Loucy (cell line): ENCODE measurements around the gene NDC1.

ENCODE experiments used
- H2AFZ ChIP-seq: fragments of 200-600 bp; sonication (generic); 2 replicates; pipeline ENCODE4 v1.6.0; 2016; ENCODE audit warnings: antibody characterized with exemption, mild to moderate bottlenecking, low read length, moderate library complexity
- H3F3A ChIP-seq: fragments of 200-600 bp; 2 replicates; pipeline ENCODE4 v1.6.0; 2016; ENCODE audit warnings: antibody characterized with exemption, low read depth, mild to moderate bottlenecking
- H3K27me3 ChIP-seq: fragments of 200-600 bp; sonication (generic); 2 replicates; pipeline ENCODE4 v1.6.1; 2014; ENCODE audit warnings: low read length, mild to moderate bottlenecking; ENCODE audit not compliant: insufficient read depth, poor library complexity, severe bottlenecking
- H3K36me3 ChIP-seq: fragments of 200-600 bp; sonication (generic); 2 replicates; pipeline ENCODE4 v1.6.1; 2016; ENCODE audit warnings: low read length; ENCODE audit not compliant: insufficient read depth
- H3K4me1 ChIP-seq: fragments of 200-600 bp; sonication (generic); 2 replicates; pipeline ENCODE4 v1.5.1; 2014; ENCODE audit warnings: low read length, mild to moderate bottlenecking; ENCODE audit not compliant: insufficient read depth, poor library complexity, severe bottlenecking
- H3K4me2 ChIP-seq: fragments of 200-600 bp; sonication (generic); 2 replicates; pipeline ENCODE4 v1.6.0; 2014; ENCODE audit warnings: antibody characterized with exemption, low read length, low read depth, mild to moderate bottlenecking; ENCODE audit not compliant: poor library complexity, severe bottlenecking
- H3K4me3 ChIP-seq: fragments of 200-600 bp; sonication (generic); 2 replicates; pipeline ENCODE4 v1.5.1; 2014; ENCODE audit warnings: low read length, mild to moderate bottlenecking, mixed read lengths; ENCODE audit not compliant: poor library complexity, severe bottlenecking
- H3K79me2 ChIP-seq: fragments of 200-600 bp; sonication (generic); 2 replicates; pipeline ENCODE4 v1.6.1; 2014; ENCODE audit warnings: low read length; ENCODE audit not compliant: insufficient read depth
- H3K9ac ChIP-seq: fragments of 200-600 bp; sonication (generic); 2 replicates; pipeline ENCODE4 v1.6.0; 2014; ENCODE audit warnings: mild to moderate bottlenecking, low read depth, low read length, moderate library complexity; ENCODE audit not compliant: poor library complexity, severe bottlenecking
- H3K9me2 ChIP-seq: fragments of 200-600 bp; sonication (generic); replicated peaks from 2 replicates; pipeline ENCODE4 v1.6.1; 2016; ENCODE audit warnings: low read depth, low read length, mixed read lengths
- H3K9me3 ChIP-seq: fragments of 200-600 bp; sonication (generic); 2 replicates; pipeline ENCODE4 v1.6.1; 2014; ENCODE audit warnings: mild to moderate bottlenecking, antibody characterized with exemption, low read length, low read depth; ENCODE audit not compliant: insufficient read depth
- H4K20me1 ChIP-seq: fragments of 200-600 bp; sonication (generic); 2 replicates; pipeline ENCODE4 v1.6.0; 2014; ENCODE audit warnings: antibody characterized with exemption, low read length, mild to moderate bottlenecking; ENCODE audit not compliant: insufficient read depth, poor library complexity, severe bottlenecking
- CTCF ChIP-seq: fragments of 200-600 bp; sonication (generic); conservative IDR thresholded peaks from 2 replicates; pipeline ENCODE4 v1.5.1; 2014; ENCODE audit warnings: mild to moderate bottlenecking, antibody characterized with exemption, low read length
- EZH2phosphoT487 ChIP-seq: fragments of 200-600 bp; IDR thresholded peaks from 2 replicates; pipeline ENCODE4 v1.6.1; 2018; ENCODE audit warnings: antibody characterized with exemption, mild to moderate bottlenecking, moderate library complexity, borderline replicate concordance

Gene NDC1

GRCh38 chr1:53835491-53835890 is 2.6 kb downstream of the NDC1 start:
- Histone ChIP-seq H2AFZ (no peak overlapping the region), H3K9me3 (no peaks in the 10 kb centered on the region), H3K4me1 (peaks cover 27% of the 10 kb centered on the region), H3K36me3 (no peaks in the 10 kb centered on the region), H4K20me1 (peaks cover 28% of the 10 kb centered on the region), H3K79me2 (peaks cover 61% of the 10 kb centered on the region), H3F3A (no peaks in the 10 kb centered on the region), H3K4me3 (peak overlapping the region; percentile 96), H3K9ac (peak overlapping the region; percentile 56), H3K9me2 (no peaks in the 10 kb centered on the region), H3K27me3 (peaks cover 4% of the 10 kb centered on the region), H3K4me2 (peak overlapping the region; percentile 70)
- TF ChIP-seq EZH2phosphoT487 (no peak), CTCF (no peak)

DNA sequence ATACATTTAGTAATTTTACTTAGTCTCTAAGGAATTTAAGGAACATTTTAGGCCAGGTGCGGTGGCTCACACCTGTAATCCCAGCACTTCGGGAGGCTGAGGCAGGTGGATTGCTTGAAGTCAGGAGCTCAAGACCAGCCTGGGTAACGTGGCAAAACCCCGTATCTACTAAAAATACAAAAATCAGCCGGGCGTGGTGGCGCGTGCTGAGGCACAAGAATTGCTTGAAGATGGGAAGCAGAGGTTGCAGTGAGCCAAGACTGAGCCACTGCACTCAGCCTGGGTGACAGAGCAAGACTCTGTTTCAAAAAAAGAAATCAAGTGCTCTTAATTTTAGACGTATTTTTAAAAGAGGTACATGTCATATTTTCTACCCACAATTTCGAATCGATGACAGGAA is 3.3 kb downstream of the NDC1 start:
- Histone ChIP-seq H3K9me2 (no peaks in the 10 kb centered on the region), H3K4me2 (peak overlapping the region; percentile 70), H3K9me3 (no peaks in the 10 kb centered on the region)

GRCh38 chr1:53833393-53833792 is 4.7 kb downstream of the NDC1 start:
- Histone ChIP-seq H3K4me3 (no peak overlapping the region), H3K4me1 (peaks cover 27% of the 10 kb centered on the region), H3K9me3 (no peaks in the 10 kb centered on the region), H3K79me2 (peaks cover 61% of the 10 kb centered on the region), H4K20me1 (peaks cover 28% of the 10 kb centered on the region), H3F3A (no peaks in the 10 kb centered on the region), H3K9me2 (no peaks in the 10 kb centered on the region), H3K36me3 (peaks cover 10% of the 10 kb centered on the region; the same call in 1 of the 2 replicates), H3K4me2 (peak overlapping the region; percentile 70), H3K9ac (no peak overlapping the region), H3K27me3 (peaks cover 4% of the 10 kb centered on the region), H2AFZ (no peak overlapping the region)
- TF ChIP-seq EZH2phosphoT487 (no peak), CTCF (no peak)

More for the DNA sequence above, 3.3 kb downstream of the NDC1 start:
- peaks cover 28% of the 10 kb centered on the region for H4K20me1 ChIP-seq
- H3K27me3 ChIP-seq = peaks cover 4% of the 10 kb centered on the region
- peak overlapping the region; percentile 56 for H3K9ac ChIP-seq
- peaks cover 61% of the 10 kb centered on the region for H3K79me2 ChIP-seq
- no peak overlapping the region for H2AFZ ChIP-seq
- H3K4me1 ChIP-seq = peaks cover 27% of the 10 kb centered on the region
- H3K36me3 ChIP-seq = peaks cover under 1% of the 10 kb centered on the region; the same call in 1 of the 2 replicates
- H3K4me3 ChIP-seq = peak overlapping the region; percentile 96
- H3F3A ChIP-seq = no peaks in the 10 kb centered on the region
- TF ChIP-seq EZH2phosphoT487 (no peak), CTCF (no peak)
